T-helper 1 cell (primary cell): ENCODE results near the gene SNX5.

Source experiments
- DNase-seq, 5 donors: peaks; one replicate each; pipeline ENCODE4 v3.0.0-alpha.2; 2012 to 2020
- total RNA-seq, 4 donors: gene quantifications; one replicate each; lab custom pipeline; 2026; lab: John Stamatoyannopoulos, UW

The SNX5 gene
- 56.7 to 84.8 (median 73.5) reads per million in 4 donors for total RNA-seq

- peak; percentile 98 to 99 (median 99) for DNase-seq
Measured at GRCh38 chr20:17968366-17969277, at the start of gene SNX5, which contains the start of gene MGME1. SNX5 (minus strand) TSS chr20:17968794; CDS start chr20:17968425, 369 bp downstream. MGME1 (plus strand) TSS chr20:17969018; CDS start chr20:17969860, 842 bp downstream.

GRCh38 chr20:18018100-18018499 lies 49.5 kb upstream of the SNX5 start:
- no peak for DNase-seq

- DNase-seq = no peak
Measured at GRCh38 chr20:18016772-18017171, 48.2 kb upstream of the SNX5 start.

GRCh38 chr20:18014411-18014810 lies 45.8 kb upstream of the SNX5 start:
- DNase-seq = no peak

- DNase-seq = no peak
Measured at GRCh38 chr20:18012901-18013300, 44.3 kb upstream of the SNX5 start.

GRCh38 chr20:18011951-18012645 lies 43.5 kb upstream of the SNX5 start:
- DNase-seq = no peak

- no peak for DNase-seq
Measured at GRCh38 chr20:18011482-18011881, 42.9 kb upstream of the SNX5 start.

- DNase-seq = no peak
Measured at GRCh38 chr20:18009116-18009515, 40.5 kb upstream of the SNX5 start.

- no peak for DNase-seq
Measured at GRCh38 chr20:18007534-18008292, 39.1 kb upstream of the SNX5 start.

GRCh38 chr20:18006684-18007083 lies 38.1 kb upstream of the SNX5 start:
- no peak for DNase-seq

- DNase-seq = no peak
Measured at GRCh38 chr20:18005990-18006364, 37.4 kb upstream of the SNX5 start.

- no peak for DNase-seq
Measured at GRCh38 chr20:18005170-18005989, 36.8 kb upstream of the SNX5 start.

- no peak for DNase-seq
Measured at GRCh38 chr20:18004384-18005031, 35.9 kb upstream of the SNX5 start.

GRCh38 chr20:18003897-18004296 lies 35.3 kb upstream of the SNX5 start:
- DNase-seq = no peak

GRCh38 chr20:18001131-18001921 lies 32.7 kb upstream of the SNX5 start:
- no peak for DNase-seq

- DNase-seq = no peak
Measured at GRCh38 chr20:17999566-17999965, 31.0 kb upstream of the SNX5 start.

GRCh38 chr20:17998446-17998845 lies 29.9 kb upstream of the SNX5 start:
- no peak for DNase-seq

GRCh38 chr20:17995967-17996819 lies 27.6 kb upstream of the SNX5 start:
- peak in 3 of 5 donors; percentile 22 to 66 (median 32) for DNase-seq

GRCh38 chr20:17993546-17993945 lies 25.0 kb upstream of the SNX5 start:
- DNase-seq = peak in 1 of 5 donors; percentile 9
